Activated naive CD8-positive, alpha-beta T cell treated with anti-CD3 and anti-CD28 coated beads for 36 hours (primary cell): ENCODE results near the gene CXCL12. TPM values are rescaled to one million over a fixed set of nuclear protein-coding genes. Genes with fewer than 3 reads are reported as not detected.

Experiments used
- DNase-seq: peaks from one replicate; pipeline ENCODE4 v3.0.0; 2021
- H3K27ac Mint-ChIP-seq: one replicate; pipeline ENCODE4 v1.8.0; 2022; ENCODE audit warnings: mild to moderate bottlenecking, moderate library complexity, mixed read lengths
- H3K27me3 Mint-ChIP-seq: one replicate; pipeline ENCODE4 v1.8.0; 2022; ENCODE audit warnings: mild to moderate bottlenecking, mixed read lengths
- H3K36me3 Mint-ChIP-seq: one replicate; pipeline ENCODE4 v1.8.0; 2021; ENCODE audit warnings: mild to moderate bottlenecking, mixed read lengths
- H3K4me1 Mint-ChIP-seq: one replicate; pipeline ENCODE4 v1.8.0; 2021; ENCODE audit warnings: mixed read lengths
- H3K4me3 Mint-ChIP-seq: one replicate; pipeline ENCODE4 v1.8.0; 2022; ENCODE audit warnings: mild to moderate bottlenecking, moderate library complexity, mixed read lengths
- H3K9me3 Mint-ChIP-seq: one replicate; pipeline ENCODE4 v1.8.0; 2022; ENCODE audit warnings: mixed read lengths
- total RNA-seq, 2 experiments: library from RNA; stranded (reverse); gene quantifications; one replicate each; pipeline ENCODE4 v1.2.3, GENCODE V29; 2021

The CXCL12 gene
- not detected for total RNA-seq

DNA sequence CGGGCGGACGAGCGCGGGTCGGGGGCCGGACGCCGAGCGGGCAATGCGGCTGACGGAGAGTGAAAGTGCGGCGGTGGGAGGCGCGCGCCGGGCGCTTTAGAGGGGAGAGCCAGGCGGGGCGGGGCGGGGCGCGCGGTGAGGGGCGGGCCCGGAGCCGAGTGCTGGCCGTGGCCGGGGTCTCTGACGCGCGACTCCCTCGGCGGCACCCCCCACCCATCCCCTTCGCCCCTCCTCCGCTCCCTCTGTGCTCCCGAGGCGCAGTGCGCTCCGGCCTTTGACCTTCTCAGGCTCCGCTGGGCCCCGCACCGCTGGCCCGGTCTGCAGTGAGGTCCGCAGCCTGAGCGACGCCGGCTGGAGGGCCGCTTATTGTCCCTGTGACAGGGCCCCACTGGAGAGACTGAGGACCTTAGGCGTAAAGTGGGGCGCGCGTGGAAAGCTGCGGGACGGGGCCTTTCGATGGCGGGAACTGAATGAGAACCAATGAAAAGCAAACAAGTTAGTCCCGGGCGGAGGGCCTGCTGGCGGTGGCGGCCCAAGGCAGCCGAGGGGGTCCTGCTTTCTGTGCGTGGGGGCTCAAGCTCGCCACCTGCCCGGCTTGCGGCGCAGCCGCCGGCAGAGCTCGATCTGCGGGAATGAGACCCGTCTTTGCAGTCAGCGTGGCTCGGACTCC lies at the start of gene CXCL12:
TSS of gene CXCL12 (minus strand) at position 72 of the 670 bp plus-strand sequence. CDS start 92 bp downstream, outside the sequence.
- Mint-ChIP-seq H3K27me3 (peaks cover 42% of the 10 kb centered on the region), H3K27ac (no peak within 1 kb of the TSS), H3K9me3 (no peaks in the 10 kb centered on the region), H3K4me1 (peaks cover 2% of the 10 kb centered on the region), H3K36me3 (no peaks in the 10 kb centered on the region), H3K4me3 (peak within 1 kb of the TSS; percentile 27)
- no peak for DNase-seq

GRCh38 chr10:44427479-44427878 lies 42.6 kb upstream of the CXCL12 start:
- Mint-ChIP-seq H3K4me1 (no peaks in the 10 kb centered on the region), H3K4me3 (no peak overlapping the region), H3K9me3 (peaks cover 11% of the 10 kb centered on the region), H3K36me3 (no peaks in the 10 kb centered on the region), H3K27me3 (no peaks in the 10 kb centered on the region), H3K27ac (no peak overlapping the region)
- DNase-seq = no peak

DNA sequence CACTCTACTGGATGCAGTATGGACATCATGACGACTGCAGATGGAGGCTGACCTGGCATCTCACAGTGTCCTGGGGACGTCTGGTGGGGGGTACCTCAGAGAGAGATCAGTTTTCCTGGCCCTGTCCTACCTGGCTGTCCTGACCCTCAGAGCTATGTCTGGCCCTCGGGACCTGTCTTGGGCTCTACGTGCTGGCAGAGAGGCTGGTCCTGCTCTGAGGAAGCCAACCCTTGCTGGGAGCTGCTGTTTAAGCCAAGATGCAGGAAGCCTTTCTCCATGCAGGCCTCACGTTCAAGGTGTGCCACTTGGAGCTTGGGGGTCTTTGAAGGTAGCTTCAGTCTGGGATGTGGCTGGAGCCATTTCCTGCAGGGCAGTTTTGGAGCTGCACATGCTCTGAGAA lies 42.1 kb upstream of the CXCL12 start:
- Mint-ChIP-seq H3K27ac (no peak overlapping the region), H3K4me1 (no peaks in the 10 kb centered on the region), H3K4me3 (no peak overlapping the region), H3K27me3 (no peaks in the 10 kb centered on the region), H3K9me3 (peaks cover 8% of the 10 kb centered on the region), H3K36me3 (no peaks in the 10 kb centered on the region)
- DNase-seq = no peak

GRCh38 chr10:44426247-44427034 lies 41.5 kb upstream of the CXCL12 start:
- H3K4me3 Mint-ChIP-seq = no peak overlapping the region
- no peaks in the 10 kb centered on the region for H3K4me1 Mint-ChIP-seq
- no peaks in the 10 kb centered on the region for H3K27me3 Mint-ChIP-seq
- no peak for DNase-seq
- H3K27ac Mint-ChIP-seq = no peak overlapping the region
- H3K36me3 Mint-ChIP-seq = no peaks in the 10 kb centered on the region
- peaks cover 7% of the 10 kb centered on the region for H3K9me3 Mint-ChIP-seq

DNA sequence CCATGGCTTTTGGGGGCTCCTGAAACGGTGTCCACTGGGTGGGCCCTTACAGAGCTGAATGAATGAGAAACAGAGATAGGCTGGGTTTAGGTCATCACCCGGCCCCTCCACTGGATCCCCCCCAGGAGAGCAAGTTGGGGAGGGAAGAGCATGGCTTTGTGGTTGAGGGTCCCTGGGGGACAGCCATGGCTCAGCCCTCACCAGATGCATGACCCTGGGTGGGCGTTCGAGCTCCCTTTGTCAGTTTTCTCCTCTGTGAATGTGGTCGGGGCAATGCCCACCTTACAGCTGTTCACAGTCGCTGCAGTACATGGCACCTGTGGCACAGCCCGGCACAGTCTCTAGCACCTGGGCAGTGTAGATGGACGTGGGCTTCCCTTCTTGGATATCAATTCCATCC lies 40.6 kb upstream of the CXCL12 start:
- DNase-seq = no peak
- H3K4me1 Mint-ChIP-seq = no peaks in the 10 kb centered on the region
- H3K9me3 Mint-ChIP-seq = no peaks in the 10 kb centered on the region
- H3K27me3 Mint-ChIP-seq = no peaks in the 10 kb centered on the region
- H3K27ac Mint-ChIP-seq = no peak overlapping the region
- H3K4me3 Mint-ChIP-seq = no peak overlapping the region
- H3K36me3 Mint-ChIP-seq = no peaks in the 10 kb centered on the region

- no peak overlapping the region for H3K4me3 Mint-ChIP-seq
- H3K36me3 Mint-ChIP-seq = no peaks in the 10 kb centered on the region
- no peaks in the 10 kb centered on the region for H3K4me1 Mint-ChIP-seq
- no peaks in the 10 kb centered on the region for H3K9me3 Mint-ChIP-seq
- H3K27me3 Mint-ChIP-seq = no peaks in the 10 kb centered on the region
- H3K27ac Mint-ChIP-seq = no peak overlapping the region
- no peak for DNase-seq
Measured at GRCh38 chr10:44424957-44425356, 40.1 kb upstream of the CXCL12 start.

DNA sequence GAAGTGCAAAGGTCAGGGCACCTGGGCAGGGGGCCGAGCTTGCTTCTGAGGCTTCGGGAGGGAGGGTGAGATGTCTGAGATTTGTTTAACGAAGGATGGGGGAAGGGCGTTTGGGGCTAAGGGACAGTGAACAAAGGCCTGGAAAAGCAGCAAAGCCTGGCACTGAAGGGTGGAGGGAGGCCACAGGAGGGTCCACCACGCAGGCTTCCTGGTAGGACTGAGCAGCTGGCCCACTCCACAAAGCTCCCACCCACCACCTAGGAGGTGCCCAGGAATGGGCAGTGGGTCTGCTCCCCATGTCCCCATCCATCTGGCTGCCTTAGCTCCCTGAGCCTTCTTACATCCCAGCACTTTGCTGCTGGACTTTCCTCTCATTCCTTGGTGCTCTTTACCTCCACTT lies 39.4 kb upstream of the CXCL12 start:
- no peaks in the 10 kb centered on the region for H3K27me3 Mint-ChIP-seq
- H3K9me3 Mint-ChIP-seq = no peaks in the 10 kb centered on the region

GRCh38 chr10:44422570-44423101 lies 37.7 kb upstream of the CXCL12 start:
- no peak for DNase-seq
- Mint-ChIP-seq H3K27me3 (no peaks in the 10 kb centered on the region), H3K9me3 (no peaks in the 10 kb centered on the region), H3K36me3 (no peaks in the 10 kb centered on the region), H3K27ac (no peak overlapping the region), H3K4me3 (no peak overlapping the region), H3K4me1 (no peaks in the 10 kb centered on the region)

More for the DNA sequence above, 39.4 kb upstream of the CXCL12 start:
- DNase-seq = no peak
- H3K27ac Mint-ChIP-seq = no peak overlapping the region
- H3K4me1 Mint-ChIP-seq = no peaks in the 10 kb centered on the region
- no peak overlapping the region for H3K4me3 Mint-ChIP-seq
- H3K36me3 Mint-ChIP-seq = no peaks in the 10 kb centered on the region

DNA sequence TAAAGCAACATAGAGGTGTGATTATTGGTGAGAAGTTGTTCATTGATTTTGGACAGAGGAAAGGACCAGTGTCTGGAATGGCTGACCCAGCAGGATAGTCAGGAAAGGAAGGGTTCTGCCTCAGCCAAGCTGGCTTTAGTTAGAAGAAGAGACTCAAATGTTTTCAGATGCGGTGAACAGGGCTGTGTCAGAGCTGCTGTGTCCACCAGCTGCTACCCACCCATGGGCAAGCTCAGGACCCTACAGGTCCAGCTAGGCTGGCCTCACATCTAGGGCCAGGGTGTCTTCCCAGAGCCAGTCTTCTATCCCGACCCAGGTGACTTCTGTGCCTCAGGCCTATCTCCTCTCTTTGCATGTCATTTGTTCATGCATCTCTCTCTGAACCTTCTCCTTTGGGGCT lies 37.3 kb upstream of the CXCL12 start:
- no peaks in the 10 kb centered on the region for H3K9me3 Mint-ChIP-seq
- H3K27ac Mint-ChIP-seq = no peak overlapping the region

GRCh38 chr10:44419790-44420549 lies 35.1 kb upstream of the CXCL12 start:
- Mint-ChIP-seq H3K9me3 (no peaks in the 10 kb centered on the region), H3K27ac (no peak overlapping the region), H3K4me1 (no peaks in the 10 kb centered on the region), H3K4me3 (no peak overlapping the region), H3K27me3 (peaks cover 7% of the 10 kb centered on the region), H3K36me3 (no peaks in the 10 kb centered on the region)
- no peak for DNase-seq

More for the DNA sequence above, 37.3 kb upstream of the CXCL12 start:
- H3K27me3 Mint-ChIP-seq = peaks cover 3% of the 10 kb centered on the region
- H3K36me3 Mint-ChIP-seq = no peaks in the 10 kb centered on the region
- no peak overlapping the region for H3K4me3 Mint-ChIP-seq
- no peaks in the 10 kb centered on the region for H3K4me1 Mint-ChIP-seq
- DNase-seq = no peak

DNA sequence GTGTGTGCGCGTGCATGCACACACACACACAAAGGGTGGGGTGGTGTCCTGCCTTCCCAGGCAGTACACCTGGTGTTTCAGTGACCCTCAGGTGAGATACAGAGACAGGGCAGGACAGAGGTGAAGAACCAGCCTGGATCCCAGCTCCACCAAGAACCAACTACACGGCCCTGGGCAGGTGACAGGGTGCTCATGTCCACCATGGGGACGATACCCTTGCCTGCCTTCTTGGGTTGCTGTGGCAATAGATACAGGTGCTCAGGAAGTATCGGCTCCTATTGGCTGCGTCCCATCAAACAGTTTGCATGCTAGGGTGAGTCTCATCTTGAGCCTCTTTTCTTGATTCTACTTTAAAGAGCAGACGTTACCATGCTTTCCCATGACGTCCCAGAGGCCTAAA lies 33.7 kb upstream of the CXCL12 start:
- Mint-ChIP-seq H3K27me3 (peaks cover 7% of the 10 kb centered on the region), H3K9me3 (no peaks in the 10 kb centered on the region)
- DNase-seq = no peak

GRCh38 chr10:44417761-44418160 lies 32.9 kb upstream of the CXCL12 start:
- H3K27me3 Mint-ChIP-seq = peaks cover 7% of the 10 kb centered on the region
- H3K4me1 Mint-ChIP-seq = no peaks in the 10 kb centered on the region
- no peak for DNase-seq
- H3K4me3 Mint-ChIP-seq = no peak overlapping the region
- H3K27ac Mint-ChIP-seq = no peak overlapping the region
- no peaks in the 10 kb centered on the region for H3K9me3 Mint-ChIP-seq
- no peaks in the 10 kb centered on the region for H3K36me3 Mint-ChIP-seq

More for the DNA sequence above, 33.7 kb upstream of the CXCL12 start:
- H3K4me1 Mint-ChIP-seq = no peaks in the 10 kb centered on the region
- H3K4me3 Mint-ChIP-seq = no peak overlapping the region
- no peaks in the 10 kb centered on the region for H3K36me3 Mint-ChIP-seq
- H3K27ac Mint-ChIP-seq = no peak overlapping the region

DNA sequence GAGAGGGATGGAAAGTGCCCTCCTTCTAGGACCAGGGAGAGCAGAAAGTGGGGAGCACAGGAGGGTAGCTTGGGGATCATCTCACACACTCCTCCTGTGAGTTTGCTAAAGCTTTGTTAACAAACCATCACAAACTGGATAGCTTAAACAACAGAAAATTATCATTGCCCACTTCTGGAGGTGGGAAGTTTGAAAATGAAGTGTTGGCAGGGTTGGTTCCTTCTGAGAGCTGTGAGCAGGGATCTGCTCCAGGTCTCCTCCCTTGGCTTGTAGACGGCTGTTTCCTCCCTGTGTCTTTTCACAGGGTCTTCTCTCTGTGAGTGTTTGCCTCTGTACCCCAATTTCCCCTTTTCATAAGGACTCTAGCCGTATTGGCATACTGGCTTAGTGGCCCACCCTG lies 32.0 kb upstream of the CXCL12 start:
- H3K4me1 Mint-ChIP-seq = no peaks in the 10 kb centered on the region
- no peak overlapping the region for H3K4me3 Mint-ChIP-seq
- H3K9me3 Mint-ChIP-seq = no peaks in the 10 kb centered on the region
- no peak overlapping the region for H3K27ac Mint-ChIP-seq
- H3K27me3 Mint-ChIP-seq = peaks cover 8% of the 10 kb centered on the region
- no peak for DNase-seq
- H3K36me3 Mint-ChIP-seq = no peaks in the 10 kb centered on the region

DNA sequence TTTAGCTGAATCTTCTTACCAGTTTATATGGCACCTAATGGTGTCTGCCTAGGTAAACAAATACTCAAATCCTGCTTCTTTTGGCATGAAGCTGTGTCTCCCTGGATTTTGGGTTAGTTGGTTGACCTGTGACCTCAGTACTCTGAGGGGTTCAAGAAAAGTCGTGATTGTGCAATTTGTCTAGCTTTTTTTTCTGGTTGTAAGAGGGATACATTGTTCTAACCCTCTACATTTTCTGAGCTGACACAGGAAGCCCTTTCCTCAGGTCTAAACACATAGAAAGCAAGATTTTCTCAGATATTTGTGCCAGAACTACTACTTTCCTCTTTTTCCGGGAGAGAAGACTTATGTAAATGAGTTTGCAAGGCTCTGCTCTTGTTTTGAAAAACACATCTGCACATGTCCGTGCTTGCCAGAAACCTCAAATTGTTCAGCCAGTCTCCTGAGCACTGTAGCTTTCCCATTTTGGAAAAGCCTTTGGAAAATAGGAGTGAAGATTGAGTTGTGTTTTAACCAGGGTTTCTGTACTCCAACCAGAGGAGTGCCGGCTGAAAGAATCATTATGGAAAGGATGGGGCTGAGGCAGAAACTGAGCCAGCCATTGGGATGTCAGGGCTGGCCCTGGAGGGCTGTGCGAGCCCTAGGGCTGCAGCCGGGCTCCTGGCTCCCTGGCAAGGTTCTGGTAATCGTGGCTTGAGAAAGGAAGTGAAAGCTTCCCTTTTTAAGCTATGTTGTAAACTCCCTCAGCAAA lies 31.3 kb upstream of the CXCL12 start:
- H3K4me3 Mint-ChIP-seq = no peak overlapping the region
- H3K4me1 Mint-ChIP-seq = no peaks in the 10 kb centered on the region
- H3K9me3 Mint-ChIP-seq = no peaks in the 10 kb centered on the region

More for the DNA sequence above, 31.3 kb upstream of the CXCL12 start:
- DNase-seq = no peak
- no peak overlapping the region for H3K27ac Mint-ChIP-seq
- H3K27me3 Mint-ChIP-seq = peaks cover 16% of the 10 kb centered on the region
- H3K36me3 Mint-ChIP-seq = no peaks in the 10 kb centered on the region
